Liver (tissue), 9 donors: Measurements from ENCODE around the gene F7. TPM values are rescaled to one million over a fixed set of nuclear protein-coding genes. Genes with fewer than 3 reads are reported as not detected.

Source experiments
- DNase-seq: peaks from one replicate; pipeline ENCODE4 v3.0.0-alpha.2; 2017; ENCODE audit warnings: low spot score
- H3K27ac ChIP-seq, 2 donors: one replicate each; pipeline ENCODE4 v1.7.0; 2013; ENCODE audit warnings: inconsistent platforms in 2 of 2, low read length in 2 of 2, control low read depth in 1 of 2, low read depth in 1 of 2, mild to moderate bottlenecking in 1 of 2
- H3K27me3 ChIP-seq, 4 donors: one replicate each; pipeline versions ENCODE4 v1.6.1 to v1.7.0; 2013; ENCODE audit warnings: low read length in 3 of 4, inconsistent platforms in 1 of 4, mild to moderate bottlenecking in 1 of 4, moderate library complexity in 1 of 4; ENCODE audit not compliant: control insufficient read depth in 4 of 4, insufficient read depth in 4 of 4
- H3K36me3 ChIP-seq, 4 donors: one replicate each; pipeline versions ENCODE4 v1.6.1 to v1.7.0; 2013; ENCODE audit warnings: low read length in 3 of 4, mild to moderate bottlenecking in 3 of 4, low read depth in 1 of 4, moderate library complexity in 1 of 4; ENCODE audit not compliant: control insufficient read depth in 4 of 4, insufficient read depth in 3 of 4
- H3K4me1 ChIP-seq, 4 donors: one replicate each; pipeline versions ENCODE4 v1.6.1 to v1.7.0; 2013; ENCODE audit warnings: low read length in 3 of 4, mild to moderate bottlenecking in 3 of 4, moderate library complexity in 1 of 4; ENCODE audit not compliant: control insufficient read depth in 4 of 4, insufficient read depth in 4 of 4
- H3K4me3 ChIP-seq, 3 donors: one replicate each; pipeline versions ENCODE4 v1.6.1 to v1.7.0; 2013; ENCODE audit warnings: low read length in 3 of 3, control low read depth in 1 of 3, low read depth in 1 of 3, mild to moderate bottlenecking in 1 of 3
- H3K9ac ChIP-seq, 2 donors: one replicate each; pipeline ENCODE4 v1.7.0; 2013; ENCODE audit warnings: low read length in 2 of 2, mild to moderate bottlenecking in 2 of 2, moderate library complexity in 2 of 2, control low read depth in 1 of 2, low read depth in 1 of 2
- H3K9me3 ChIP-seq, 4 donors: one replicate each; pipeline versions ENCODE4 v1.6.1 to v1.7.0; 2013; ENCODE audit warnings: low read length in 3 of 4; ENCODE audit not compliant: control insufficient read depth in 4 of 4
- ATF3 ChIP-seq: IDR thresholded peaks from 2 replicates; pipeline ENCODE4 v1.6.1; 2016; ENCODE audit warnings: antibody characterized with exemption
- EGR1 ChIP-seq, 2 donors: IDR thresholded peaks; 2 replicates each; pipeline ENCODE4 v1.6.1; 2016 to 2018; ENCODE audit warnings: antibody characterized with exemption in 2 of 2, low read depth in 2 of 2
- FOXA1 ChIP-seq: IDR thresholded peaks from 2 replicates; pipeline ENCODE4 v1.6.1; 2016; ENCODE audit warnings: antibody characterized with exemption
- GABPA ChIP-seq, 2 donors: IDR thresholded peaks in 1 of 2; conservative IDR thresholded peaks in 1 of 2; 2 replicates each; pipeline ENCODE4 v1.6.1; 2016; ENCODE audit warnings: antibody characterized with exemption in 2 of 2, mild to moderate bottlenecking in 1 of 2, moderate library complexity in 1 of 2
- HNF4A ChIP-seq, 2 donors: conservative IDR thresholded peaks; 2 replicates each; pipeline ENCODE4 v1.6.1; 2016; ENCODE audit warnings: antibody characterized with exemption in 2 of 2, mild to moderate bottlenecking in 2 of 2
- MAX ChIP-seq: IDR thresholded peaks from 2 replicates; pipeline ENCODE4 v1.6.1; 2016; ENCODE audit warnings: antibody characterized with exemption
- RAD21 ChIP-seq, 2 donors: IDR thresholded peaks; 2 replicates each; pipeline ENCODE4 v1.6.1; 2016; ENCODE audit warnings: antibody characterized with exemption in 2 of 2, mild to moderate bottlenecking in 2 of 2
- REST ChIP-seq: IDR thresholded peaks from 2 replicates; pipeline ENCODE4 v1.6.1; 2016; ENCODE audit warnings: antibody characterized with exemption, mild to moderate bottlenecking
- TAF1 ChIP-seq: conservative IDR thresholded peaks from 2 replicates; pipeline ENCODE4 v1.6.1; 2016; ENCODE audit warnings: antibody characterized with exemption, mild to moderate bottlenecking
- YY1 ChIP-seq: IDR thresholded peaks from 2 replicates; pipeline ENCODE4 v1.6.1; 2016; ENCODE audit warnings: antibody characterized with exemption, mild to moderate bottlenecking
- ZBTB33 ChIP-seq: IDR thresholded peaks from 2 replicates; pipeline ENCODE4 v1.6.1; 2016; ENCODE audit warnings: antibody characterized with exemption
- WGBS: extraction: QIAGEN DNeasy Blood & Tissue Kit; methylation state at CpG from one replicate; pipeline ENCODE4 v1.1.7; 2013; 5-methylcytosine and 5-hydroxymethylcytosine counted together
- polyA plus RNA-seq, 2 donors: library from polyadenylated mRNA; stranded (reverse) in 1 of 2; unstranded in 1 of 2; fragments of 200-250 nt in 1 of 2; fragments of >200 nt in 1 of 2; fragmentation: Nextera tagmentation in 1 of 2; extraction: Ambion mirVana in 1 of 2; gene quantifications; one replicate each; pipeline versions ENCODE4 v1.2.1 to v1.2.3, GENCODE V29; 2013 to 2015
- total RNA-seq, 2 donors: library from RNA; depleted of rRNA; stranded (reverse); fragments of >200 nt; gene quantifications; one replicate each; pipeline ENCODE4 v1.2.3, GENCODE V29; 2014
- donor health status: healthy.
- donor health status: healthy.
- donor health status: healthy.
- donor health status: healthy.
- donor health status: healthy.

Gene F7
- total and polyA plus RNA-seq, 4 donors: 46.6 to 92.6 (median 66.2) TPM

- no peak for DNase-seq
- Histone ChIP-seq H3K9me3 (no peaks in the 10 kb centered on the region), H3K4me1 (no peaks in the 10 kb centered on the region), H3K9ac (no peak overlapping the region), H3K27me3 (no peaks in the 10 kb centered on the region), H3K4me3 (no peak overlapping the region), H3K36me3 (peaks cover 0 to 33% (median 5%) of the 10 kb centered on the region in 4 donors), H3K27ac (no peak overlapping the region)
- 90% methylated on average over 30 of the region's 30 CpGs for WGBS
- TF ChIP-seq EGR1 (IDR thresholded peaks at IDR 0.05; ENCODE audit: low read depth in 2 of 2): no peak
- no peak for TF ChIP-seq FOXA1
- TF ChIP-seq HNF4A (conservative IDR thresholded peaks at IDR 0.05): no peak
- no peak for TF ChIP-seq TAF1
- no peak for TF ChIP-seq MAX
- TF ChIP-seq YY1: no peak
These were observed 14.3 kb upstream of the F7 start for GRCh38 chr13:113091211-113091771.

- Histone ChIP-seq H3K4me3 (no peak overlapping the region), H3K36me3 (peaks cover 0 to 29% (median 6%) of the 10 kb centered on the region in 4 donors), H3K4me1 (no peaks in the 10 kb centered on the region), H3K9ac (no peak overlapping the region), H3K9me3 (no peaks in the 10 kb centered on the region), H3K27me3 (no peaks in the 10 kb centered on the region), H3K27ac (no peak overlapping the region)
- no peak for TF ChIP-seq ATF3
- no peak for TF ChIP-seq REST
- no peak for TF ChIP-seq RAD21 (IDR thresholded peaks at IDR 0.05)
- no peak for TF ChIP-seq GABPA (IDR thresholded peaks at IDR 0.05 in 1 of 2, conservative IDR thresholded peaks at IDR 0.05 in 1 of 2)
- no peak for TF ChIP-seq ZBTB33
- no peak for DNase-seq
- 93% methylated on average over 33 of the region's 33 CpGs for WGBS
These were observed 13.5 kb upstream of the F7 start for GRCh38 chr13:113091891-113092775.
